Measurements from ENCODE around the gene OR3A1. TPM values are rescaled to one million over a fixed set of nuclear protein-coding genes. Genes with fewer than 3 reads are reported as not detected.
"Not testable (repeated sequence)": the region's sequence is repeated elsewhere in the genome, so short reads cannot be mapped to it uniquely, and the experiment has no call there.

Gene OR3A1, protein sequence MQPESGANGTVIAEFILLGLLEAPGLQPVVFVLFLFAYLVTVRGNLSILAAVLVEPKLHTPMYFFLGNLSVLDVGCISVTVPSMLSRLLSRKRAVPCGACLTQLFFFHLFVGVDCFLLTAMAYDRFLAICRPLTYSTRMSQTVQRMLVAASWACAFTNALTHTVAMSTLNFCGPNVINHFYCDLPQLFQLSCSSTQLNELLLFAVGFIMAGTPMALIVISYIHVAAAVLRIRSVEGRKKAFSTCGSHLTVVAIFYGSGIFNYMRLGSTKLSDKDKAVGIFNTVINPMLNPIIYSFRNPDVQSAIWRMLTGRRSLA
- under 1 TPM; 0.44 to 0.64 TPM for total RNA-seq

DNA sequence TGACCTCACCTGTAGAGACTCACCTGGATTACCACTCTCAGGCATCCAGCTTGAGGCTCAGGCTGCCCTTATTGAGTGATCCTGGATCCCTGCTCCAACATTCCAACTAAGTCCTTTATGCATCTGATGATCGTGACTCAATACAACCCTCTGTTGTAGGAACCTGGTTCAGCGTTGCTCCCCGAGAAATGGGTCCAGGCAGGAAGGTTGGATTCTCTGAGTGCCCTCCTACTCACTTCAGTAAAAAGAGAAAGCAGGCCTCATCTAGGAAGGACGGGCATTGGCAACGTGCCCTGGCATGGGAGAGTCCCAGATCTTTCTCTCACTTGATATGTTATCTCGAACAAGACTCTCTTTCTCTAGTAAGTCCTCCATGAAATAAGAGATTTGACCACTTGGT, at the start of gene OR3A1:
Gene OR3A1, minus strand, starts transcription at position 101 of the 400 bp plus-strand sequence. CDS start 5,778 bp downstream, outside the sequence.
- Mint-ChIP-seq H3K27ac (no peak within 1 kb of the TSS), H3K4me1 (no peaks in the 10 kb centered on the region), H3K4me3 (no peak within 1 kb of the TSS), H3K36me3 (ENCODE audit: low read depth) (no peaks in the 10 kb centered on the region), H3K9me3 (no peaks in the 10 kb centered on the region), H3K27me3 (peaks cover 20% of the 10 kb centered on the region)
- POLR2A ChIA-PET = no interaction called here
- CTCF ChIA-PET = no interaction called here
- DNase-seq = no peak

DNA sequence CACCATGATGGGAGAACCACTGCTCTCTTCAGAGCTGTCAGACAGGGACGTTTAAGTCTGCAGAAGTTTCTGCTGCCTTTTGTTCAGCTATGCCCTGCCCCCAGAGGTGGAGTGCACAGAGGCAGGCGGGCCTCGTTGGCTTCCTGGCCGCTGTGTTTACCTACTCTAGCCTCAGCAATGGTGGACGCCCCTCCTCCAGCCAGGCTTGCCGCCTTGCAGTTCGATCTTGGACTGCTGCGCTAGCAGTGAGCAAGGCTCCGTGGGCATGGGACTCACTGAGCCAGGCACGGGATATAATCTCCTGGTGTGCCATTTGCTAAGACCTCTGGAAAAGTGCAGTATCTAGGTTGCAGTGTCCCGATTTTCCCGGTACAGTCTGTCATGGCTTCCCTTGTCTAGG, 44.6 kb upstream of the OR3A1 start:
- H3K9me3 Mint-ChIP-seq; H3K27ac Mint-ChIP-seq; POLR2A ChIA-PET; H3K27me3 Mint-ChIP-seq; H3K4me3 Mint-ChIP-seq; CTCF ChIA-PET; DNase-seq; H3K4me1 Mint-ChIP-seq; H3K36me3 Mint-ChIP-seq (ENCODE audit: low read depth): not testable (repeated sequence)

DNA sequence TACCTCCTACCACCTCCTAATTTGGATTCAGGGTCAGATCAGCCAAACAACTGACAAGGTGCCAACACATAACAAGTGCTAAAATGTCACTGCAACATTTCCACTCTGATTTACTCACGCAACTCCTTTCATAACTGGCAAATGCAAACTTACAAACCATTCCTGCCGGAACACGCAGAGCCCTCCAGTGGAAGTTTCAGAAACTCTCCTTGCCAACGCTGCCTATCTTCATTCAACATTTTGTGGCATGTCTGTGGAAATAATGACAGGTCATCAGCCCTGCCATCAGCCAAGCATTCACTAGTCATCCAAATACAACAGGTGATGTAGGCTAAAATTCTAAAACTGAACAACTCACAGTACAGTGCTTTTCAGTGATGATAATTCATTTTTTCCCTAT, 37.7 kb upstream of the OR3A1 start:
- peaks cover 2% of the 10 kb centered on the region for H3K9me3 Mint-ChIP-seq
- H3K4me3 Mint-ChIP-seq = no peak overlapping the region
- ChIA-PET POLR2A (no interaction called here), CTCF (no interaction called here)
- H3K36me3 Mint-ChIP-seq (ENCODE audit: low read depth) = peaks cover 1% of the 10 kb centered on the region
- H3K27ac Mint-ChIP-seq = no peak overlapping the region
- DNase-seq = no peak
- H3K4me1 Mint-ChIP-seq = no peaks in the 10 kb centered on the region
- no peaks in the 10 kb centered on the region for H3K27me3 Mint-ChIP-seq

DNA sequence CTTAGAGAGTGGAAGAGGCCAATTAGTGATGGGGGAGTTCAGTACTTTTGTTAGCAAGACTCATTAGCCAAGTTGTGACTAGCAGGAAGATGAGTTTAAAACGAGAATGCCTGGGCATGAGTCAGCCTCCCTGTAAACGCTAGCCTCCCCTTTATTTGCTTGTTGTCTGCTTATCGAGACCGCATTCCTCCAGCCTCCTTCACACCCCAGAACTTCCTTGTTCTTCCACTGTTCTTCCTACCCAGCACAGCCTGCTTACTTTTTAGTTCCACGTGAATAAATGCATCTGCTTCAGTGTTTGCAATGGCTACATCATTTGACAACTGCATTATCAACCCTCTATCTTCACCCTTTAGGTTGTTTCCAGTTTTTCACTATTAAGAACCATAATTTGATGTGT, 20.2 kb upstream of the OR3A1 start:
- Mint-ChIP-seq H3K9me3 (peaks cover 3% of the 10 kb centered on the region), H3K27me3 (peaks cover 1% of the 10 kb centered on the region), H3K4me1 (no peaks in the 10 kb centered on the region), H3K4me3 (no peak overlapping the region), H3K36me3 (ENCODE audit: low read depth) (no peaks in the 10 kb centered on the region), H3K27ac (no peak overlapping the region)
- ChIA-PET POLR2A (no interaction called here), CTCF (no interaction called here)
- no peak for DNase-seq

DNA sequence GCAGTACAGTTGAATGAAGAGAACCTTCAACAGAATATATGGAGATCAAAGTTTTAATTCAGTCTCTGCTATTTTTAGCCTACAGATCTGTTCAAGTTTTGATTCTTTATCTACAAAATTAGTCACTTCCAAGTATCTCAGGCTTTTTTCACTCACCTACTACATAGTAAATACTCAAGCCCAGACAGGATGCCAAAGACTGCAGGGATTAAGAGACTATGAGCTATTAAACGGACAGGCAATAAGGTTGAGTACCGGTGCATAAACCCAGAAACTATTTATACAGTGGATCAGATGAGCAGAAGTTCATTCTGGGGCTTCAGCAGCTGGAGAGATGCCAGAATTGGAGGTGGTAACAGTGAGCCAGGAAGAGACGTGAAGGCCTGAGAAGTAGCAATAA, 18.7 kb upstream of the OR3A1 start:
- no peak for DNase-seq
- Mint-ChIP-seq H3K9me3 (no peaks in the 10 kb centered on the region), H3K27ac (no peak overlapping the region), H3K4me1 (no peaks in the 10 kb centered on the region), H3K27me3 (no peaks in the 10 kb centered on the region), H3K4me3 (no peak overlapping the region), H3K36me3 (ENCODE audit: low read depth) (no peaks in the 10 kb centered on the region)
- ChIA-PET POLR2A (no interaction called here), CTCF (no interaction called here)

DNA sequence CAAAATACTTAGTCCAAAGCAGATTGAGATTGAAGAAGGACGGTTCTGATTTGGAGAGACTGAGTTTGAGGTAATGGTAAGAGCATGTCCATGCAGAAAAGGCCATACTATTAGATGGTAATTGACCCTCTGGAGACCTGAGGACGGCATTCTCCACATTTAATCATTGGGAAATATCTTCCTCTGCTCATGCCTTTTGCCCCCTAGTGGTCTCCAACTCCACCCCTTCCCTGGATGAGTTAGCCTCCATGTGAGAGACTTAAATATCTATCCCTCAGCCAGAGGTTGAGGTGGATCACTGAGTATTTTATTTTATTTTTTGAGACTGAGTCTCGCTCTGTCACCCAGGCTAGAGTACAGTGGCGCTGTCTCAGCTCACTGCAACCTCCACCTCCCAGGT, 10.4 kb upstream of the OR3A1 start:
- Mint-ChIP-seq H3K4me3 (no peak overlapping the region), H3K4me1 (no peaks in the 10 kb centered on the region), H3K36me3 (ENCODE audit: low read depth) (no peaks in the 10 kb centered on the region), H3K9me3 (no peaks in the 10 kb centered on the region), H3K27ac (no peak overlapping the region), H3K27me3 (no peaks in the 10 kb centered on the region)
- ChIA-PET CTCF (no interaction called here), POLR2A (no interaction called here)
- DNase-seq = no peak

DNA sequence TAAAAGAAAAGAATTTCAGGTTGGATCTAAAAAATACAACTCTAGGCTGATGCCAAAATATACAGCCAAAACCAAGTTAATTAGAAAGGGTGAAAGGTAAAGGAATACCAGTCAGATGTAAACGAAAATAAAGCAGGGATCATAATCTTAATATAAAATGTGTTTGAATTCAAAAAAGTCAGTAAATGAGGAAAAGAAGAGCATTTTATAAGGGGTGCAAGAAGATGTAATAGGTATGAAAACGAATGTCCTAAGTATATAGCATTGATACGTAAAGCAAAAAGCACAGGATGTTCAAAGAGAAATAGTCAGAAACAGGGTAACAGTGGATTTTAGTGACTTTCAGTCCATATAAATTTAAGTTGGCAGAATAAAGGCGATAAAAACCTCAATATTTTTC, 2.5 kb downstream of the OR3A1 start:
- Mint-ChIP-seq H3K27ac (no peak overlapping the region), H3K4me1 (no peaks in the 10 kb centered on the region), H3K4me3 (no peak overlapping the region), H3K36me3 (ENCODE audit: low read depth) (no peaks in the 10 kb centered on the region), H3K27me3 (peaks cover 17% of the 10 kb centered on the region), H3K9me3 (peaks cover 4% of the 10 kb centered on the region)
- POLR2A ChIA-PET = no interaction called here
- CTCF ChIA-PET = no interaction called here
- no peak for DNase-seq

DNA sequence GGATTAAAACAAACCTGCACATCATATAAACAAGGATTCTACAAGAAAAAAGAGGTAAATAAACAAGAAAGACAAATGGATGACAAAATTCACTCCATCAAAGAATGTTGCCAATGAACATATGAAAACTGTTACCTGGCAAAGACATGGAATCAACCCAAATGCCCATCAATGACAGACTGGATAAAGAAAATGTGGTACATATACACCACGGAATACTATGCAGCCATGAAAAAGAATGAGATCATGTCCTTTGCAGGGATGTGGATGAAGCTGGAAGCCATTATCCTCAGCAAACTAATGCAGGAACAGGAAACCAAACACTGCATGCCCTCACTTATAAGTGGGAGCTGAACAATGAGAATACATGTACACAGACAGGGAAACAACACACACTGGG, 4.6 kb downstream of the OR3A1 start:
- H3K27ac Mint-ChIP-seq; DNase-seq; H3K36me3 Mint-ChIP-seq (ENCODE audit: low read depth); POLR2A ChIA-PET; CTCF ChIA-PET; H3K4me1 Mint-ChIP-seq; H3K4me3 Mint-ChIP-seq; H3K9me3 Mint-ChIP-seq: not testable (repeated sequence)
- H3K27me3 Mint-ChIP-seq = peaks cover 17% of the 10 kb centered on the region

DNA sequence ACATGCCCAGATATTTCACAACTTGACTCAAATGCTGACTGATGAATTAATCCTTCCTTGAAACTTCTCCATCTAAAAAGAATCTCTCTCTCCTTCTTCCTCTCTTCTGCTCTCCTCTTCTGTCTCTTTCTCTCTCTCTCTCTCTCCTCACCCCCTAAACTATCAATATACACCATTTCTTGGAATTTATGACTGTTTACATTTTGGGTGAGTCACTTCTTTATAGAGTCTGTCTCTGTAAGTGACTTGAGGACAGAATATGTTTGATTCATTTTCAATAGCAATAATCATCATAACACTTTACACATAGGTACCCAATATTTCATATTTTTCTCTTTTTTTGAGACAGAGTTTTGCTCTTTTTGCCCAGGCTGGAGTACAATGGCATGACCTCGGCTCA, 15.3 kb downstream of the OR3A1 start:
- Mint-ChIP-seq H3K9me3 (no peaks in the 10 kb centered on the region), H3K27ac (no peak overlapping the region), H3K4me3 (no peak overlapping the region), H3K36me3 (ENCODE audit: low read depth) (no peaks in the 10 kb centered on the region), H3K4me1 (no peaks in the 10 kb centered on the region), H3K27me3 (no peaks in the 10 kb centered on the region)
- ChIA-PET CTCF (no interaction called here), POLR2A (no interaction called here)
- no peak for DNase-seq

DNA sequence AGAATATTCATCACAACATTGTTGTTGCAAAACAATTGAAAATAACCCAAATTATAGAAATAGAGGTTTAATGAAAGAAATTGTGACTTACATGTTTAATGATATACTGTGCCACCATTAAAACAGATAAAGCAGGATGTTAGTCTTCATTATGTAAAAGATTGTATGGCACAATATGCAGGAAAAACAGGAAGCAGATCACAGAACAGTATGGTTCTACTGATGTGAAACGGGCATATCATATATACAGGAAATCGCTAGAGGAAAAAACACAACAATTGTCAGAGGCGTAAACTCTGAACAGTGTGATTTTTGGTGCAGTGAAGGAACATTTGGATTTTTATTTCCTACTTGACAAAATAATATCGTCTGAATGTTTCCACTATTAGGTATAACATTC, 22.0 kb downstream of the OR3A1 start:
- Mint-ChIP-seq H3K9me3 (peaks cover 12% of the 10 kb centered on the region), H3K27me3 (no peaks in the 10 kb centered on the region), H3K27ac (no peak overlapping the region), H3K4me3 (no peak overlapping the region), H3K36me3 (ENCODE audit: low read depth) (no peaks in the 10 kb centered on the region), H3K4me1 (no peaks in the 10 kb centered on the region)
- ChIA-PET POLR2A (no interaction called here), CTCF (no interaction called here)
- no peak for DNase-seq

DNA sequence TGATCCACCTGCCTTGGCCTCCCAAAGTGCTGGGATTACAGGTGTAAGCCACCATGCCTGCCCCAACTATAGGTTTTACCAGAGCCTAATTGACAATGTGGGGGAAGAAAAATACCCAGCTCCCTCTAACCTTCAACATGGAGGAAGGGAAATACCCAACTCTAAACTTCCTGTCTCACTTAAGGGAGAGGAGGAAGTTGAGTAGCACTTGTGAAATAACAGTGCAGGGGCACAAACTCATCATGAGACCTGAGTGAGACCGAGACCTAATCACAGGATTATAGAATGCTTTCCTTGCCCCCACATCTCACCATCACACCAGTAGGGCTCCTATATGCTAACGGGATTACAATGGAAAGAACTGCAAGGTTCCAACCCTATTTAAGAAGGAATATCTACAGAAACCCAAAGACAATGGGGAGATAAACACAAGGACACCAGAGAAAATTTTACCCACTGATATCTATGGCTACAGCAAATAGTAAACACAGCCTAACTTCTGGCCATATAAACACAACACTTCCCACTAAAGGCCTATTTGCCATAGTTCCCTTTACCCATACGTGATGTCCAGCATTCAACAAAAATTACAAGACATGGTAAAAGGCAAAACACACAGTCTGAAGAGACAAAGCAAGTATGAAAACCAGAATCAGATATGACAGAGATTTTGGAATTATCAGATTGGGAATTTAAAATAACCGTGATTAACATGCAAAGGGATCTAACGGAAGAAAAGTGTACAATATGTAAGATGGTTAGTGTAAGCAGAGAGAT, 26.9 kb downstream of the OR3A1 start:
- no peak overlapping the region for H3K4me3 Mint-ChIP-seq
- DNase-seq = no peak
- ChIA-PET CTCF (no interaction called here), POLR2A (no interaction called here)
- no peaks in the 10 kb centered on the region for H3K27me3 Mint-ChIP-seq
- H3K36me3 Mint-ChIP-seq (ENCODE audit: low read depth) = no peaks in the 10 kb centered on the region
- no peak overlapping the region for H3K27ac Mint-ChIP-seq
- H3K9me3 Mint-ChIP-seq = peaks cover 24% of the 10 kb centered on the region
- no peaks in the 10 kb centered on the region for H3K4me1 Mint-ChIP-seq

DNA sequence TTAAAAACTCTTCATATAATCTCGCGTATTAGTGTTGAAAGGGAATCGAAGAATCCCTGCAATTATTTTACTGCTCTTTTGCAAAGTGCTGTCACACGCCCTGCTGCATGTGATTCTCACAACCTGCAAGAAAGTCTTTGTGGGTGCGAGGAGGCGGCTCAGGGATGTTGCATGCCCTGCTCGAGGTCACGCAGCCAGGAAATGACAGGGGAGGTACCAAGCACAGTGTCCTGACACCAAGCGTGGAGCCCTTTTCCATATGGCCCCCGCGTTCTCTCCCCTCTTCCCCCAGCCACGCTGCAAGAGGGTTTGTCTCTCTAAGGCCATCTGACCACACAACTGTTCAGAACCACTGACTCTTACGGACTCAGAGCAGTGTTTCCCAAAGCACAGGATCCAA, 37.6 kb downstream of the OR3A1 start:
- H3K27me3 Mint-ChIP-seq = no peaks in the 10 kb centered on the region
- POLR2A ChIA-PET = no interaction called here
- no peak overlapping the region for H3K4me3 Mint-ChIP-seq
- CTCF ChIA-PET = no interaction called here
- DNase-seq = no peak
- H3K27ac Mint-ChIP-seq = no peak overlapping the region
- no peaks in the 10 kb centered on the region for H3K36me3 Mint-ChIP-seq (ENCODE audit: low read depth)
- H3K4me1 Mint-ChIP-seq = no peaks in the 10 kb centered on the region
- no peaks in the 10 kb centered on the region for H3K9me3 Mint-ChIP-seq

DNA sequence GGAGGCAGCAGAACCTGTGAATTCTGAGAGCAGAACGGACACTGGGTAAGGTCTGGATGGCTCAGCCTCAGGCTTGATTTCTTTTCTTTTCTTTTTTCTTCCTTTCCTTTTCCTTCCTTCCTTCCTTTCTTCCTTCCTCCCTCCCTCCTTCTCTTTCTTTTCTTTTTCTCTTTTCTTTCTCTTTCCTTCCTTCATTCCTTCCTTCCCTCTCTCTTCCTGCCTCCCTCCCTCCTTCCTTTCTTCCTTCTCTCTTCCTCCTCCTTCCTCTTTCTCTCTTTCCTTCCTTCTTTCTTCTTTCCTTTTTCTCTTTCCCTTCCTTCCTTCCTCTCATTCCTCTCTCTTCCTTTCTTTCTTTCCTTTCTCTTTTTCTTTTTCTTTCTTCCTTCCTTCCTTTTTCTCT, 38.0 kb downstream of the OR3A1 start:
- H3K4me1 Mint-ChIP-seq = no peaks in the 10 kb centered on the region
- H3K4me3 Mint-ChIP-seq = no peak overlapping the region
- CTCF ChIA-PET = no interaction called here
- H3K27me3 Mint-ChIP-seq = no peaks in the 10 kb centered on the region
- no peak overlapping the region for H3K27ac Mint-ChIP-seq
- POLR2A ChIA-PET = no interaction called here
- H3K36me3 Mint-ChIP-seq (ENCODE audit: low read depth) = no peaks in the 10 kb centered on the region
- no peaks in the 10 kb centered on the region for H3K9me3 Mint-ChIP-seq
- no peak for DNase-seq

DNA sequence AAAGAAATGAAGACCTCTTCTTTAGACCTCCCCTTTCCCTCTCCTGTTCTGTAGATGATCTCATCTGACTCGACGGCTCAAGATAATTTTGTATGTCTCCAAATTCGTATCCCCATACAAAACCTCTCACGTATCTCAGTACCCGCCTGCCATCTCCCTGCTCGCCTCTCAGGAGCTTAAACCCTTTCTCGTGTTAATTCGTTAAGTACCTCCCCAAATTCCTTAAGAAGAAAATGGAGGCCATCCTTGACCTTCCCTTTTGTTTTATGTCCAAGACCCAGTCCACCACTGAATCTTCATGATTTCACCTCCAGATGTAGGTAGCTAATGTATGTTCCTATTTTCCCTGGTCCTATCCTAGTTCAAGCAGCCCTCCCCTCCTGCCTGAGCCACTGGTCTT, 41.6 kb downstream of the OR3A1 start:
- DNase-seq = no peak
- Mint-ChIP-seq H3K4me3 (no peak overlapping the region), H3K27me3 (peaks cover 2% of the 10 kb centered on the region), H3K9me3 (peaks cover 2% of the 10 kb centered on the region), H3K27ac (no peak overlapping the region), H3K4me1 (no peaks in the 10 kb centered on the region), H3K36me3 (ENCODE audit: low read depth) (no peaks in the 10 kb centered on the region)
- POLR2A ChIA-PET = no interaction called here
- CTCF ChIA-PET = interaction anchor here (0.6 to 0.7 kb wide), 2 partner anchors 158 to 1925 kb away, joined by 3 read pairs; no protein-coding TSS in a partner anchor

Data from activated CD4-positive, alpha-beta T cell treated with anti-CD3 and anti-CD28 coated beads, Interleukin-2, amount 10 ng/mL, durations not matched to agents 7 days and 5 days (primary cell).